Tibial nerve (tissue), 4 donors: Measurements from ENCODE around the gene GMPS. TPM values are rescaled to one million over a fixed set of nuclear protein-coding genes. Genes with fewer than 3 reads are reported as not detected.
"Not testable (repeated sequence)": the region's sequence is repeated elsewhere in the genome, so short reads cannot be mapped to it uniquely, and the experiment has no call there.

Experiments used
- DNase-seq, 2 donors: peaks; one replicate each; pipeline ENCODE4 v3.0.0-alpha.2; 2019; ENCODE audit warnings: low spot score in 2 of 2
- H3K27ac ChIP-seq, 4 donors: fragments of 200-600 bp; sonication (generic) in 3 of 4; one replicate each; pipeline ENCODE4 v1.5.1; 2017 to 2019; ENCODE audit warnings: mild to moderate bottlenecking in 1 of 4
- H3K27me3 ChIP-seq, 2 donors: fragments of 200-600 bp; sonication (generic) in 1 of 2; one replicate each; pipeline versions ENCODE4 v1.5.1 to v1.6.0; 2017 to 2019
- H3K36me3 ChIP-seq, 3 donors: fragments of 200-600 bp; sonication (generic); one replicate each; pipeline ENCODE4 v1.5.1; 2018 to 2019
- H3K4me1 ChIP-seq, 4 donors: fragments of 200-600 bp; sonication (generic) in 3 of 4; one replicate each; pipeline ENCODE4 v1.5.1; 2017 to 2019
- H3K4me3 ChIP-seq, 4 donors: fragments of 200-600 bp; sonication (generic) in 3 of 4; one replicate each; pipeline ENCODE4 v1.5.1; 2017 to 2019; ENCODE audit warnings: mild to moderate bottlenecking in 1 of 4, moderate library complexity in 1 of 4
- H3K9me3 ChIP-seq, 4 donors: fragments of 200-600 bp; sonication (generic) in 3 of 4; one replicate each; pipeline ENCODE4 v1.5.1; 2017 to 2019
- CTCF ChIP-seq, 5 experiments: fragments of 200-600 bp in 3 of 5; fragments of 450-650 bp in 2 of 5; sonication (generic) in 3 of 5; IDR thresholded peaks; one replicate each; pipeline ENCODE4 v1.5.1; 2016 to 2019; ENCODE audit warnings: antibody characterized with exemption in 5 of 5, mild to moderate bottlenecking in 3 of 5, moderate library complexity in 2 of 5
- EP300 ChIP-seq, 2 donors: sonication (generic); formaldehyde crosslinking; IDR thresholded peaks; one replicate each; pipeline ENCODE4 v1.6.1; 2017; ENCODE audit warnings: antibody characterized with exemption in 2 of 2, mild to moderate bottlenecking in 1 of 2
- POLR2A ChIP-seq, 2 donors: fragments of 450-650 bp; IDR thresholded peaks; one replicate each; pipeline ENCODE4 v1.6.1; 2017; ENCODE audit warnings: antibody characterized with exemption in 2 of 2, mild to moderate bottlenecking in 2 of 2, moderate library complexity in 2 of 2
- WGBS, 2 donors: methylation state at CpG; one replicate each; pipeline ENCODE4 v1.1.5; 2018; 5-methylcytosine and 5-hydroxymethylcytosine counted together
- total RNA-seq, 4 donors: library from RNA; depleted of rRNA; stranded (reverse); fragments of >200 nt; gene quantifications; one replicate each; pipeline ENCODE4 v1.1.0, GENCODE V29; 2016

The GMPS gene
- 10 to 100 TPM; 21.8 to 42.2 (median 32.8) TPM for total RNA-seq

- DNase-seq, result peak; percentile 78 to 86
- 0% methylated on average over 21 to 56 of the region's 83 CpGs for WGBS, 2 donors
- peak within 1 kb of the TSS; percentile 88 to 98 (median 94) for H3K4me3 ChIP-seq
- no peaks in the 10 kb centered on the region for H3K9me3 ChIP-seq
- H3K4me1 ChIP-seq, result peaks cover 0 to 36% (median 13%) of the 10 kb centered on the region in 4 donors
- H3K27me3 ChIP-seq, result no peaks in the 10 kb centered on the region
- TF ChIP-seq CTCF (IDR thresholded peaks at IDR 0.05) (peak; percentile 60 to 84 (median 74)), EP300 (IDR thresholded peaks at IDR 0.05) (peak in 1 of 2 donors; percentile 85), POLR2A (IDR thresholded peaks at IDR 0.05) (peak; percentile 67 to 82)
- peak within 1 kb of the TSS; percentile 94 to 97 (median 96) for H3K27ac ChIP-seq
- no peaks in the 10 kb centered on the region for H3K36me3 ChIP-seq
Measured at GRCh38 chr3:155870133-155870944, at the start of gene GMPS. Gene GMPS, plus strand, starts transcription at chr3:155870650. Its CDS starts 221 bp downstream, at chr3:155870871.

GRCh38 chr3:155828490-155829098 lies 41.9 kb upstream of the GMPS start:
- peaks cover 0 to 43% (median 8%) of the 10 kb centered on the region in 3 donors for H3K36me3 ChIP-seq
- H3K27me3 ChIP-seq, result not testable (repeated sequence)
- WGBS, 2 donors, result 96 to 97% methylated on average over 13 of the region's 13 CpGs

GRCh38 chr3:155835341-155836071 lies 34.9 kb upstream of the GMPS start:
- Histone ChIP-seq H3K4me3 (no peak overlapping the region), H3K27ac (no peak overlapping the region), H3K4me1 (no peaks in the 10 kb centered on the region), H3K36me3 (peaks cover 0 to 43% (median 9%) of the 10 kb centered on the region in 3 donors), H3K9me3 (no peaks in the 10 kb centered on the region), H3K27me3 (no peaks in the 10 kb centered on the region)
- 87 to 92% methylated on average over 9 of the region's 9 CpGs for WGBS, 2 donors
- DNase-seq, result no peak
- TF ChIP-seq EP300 (IDR thresholded peaks at IDR 0.05), result no peak
- TF ChIP-seq POLR2A (IDR thresholded peaks at IDR 0.05), result no peak
- TF ChIP-seq CTCF (IDR thresholded peaks at IDR 0.05), result no peak

More at GRCh38 chr3:155828490-155829098, 41.9 kb upstream of the GMPS start:
- H3K9me3 ChIP-seq, DNase-seq, H3K4me3 ChIP-seq, H3K27ac ChIP-seq, H3K4me1 ChIP-seq: not testable (repeated sequence)

- Histone ChIP-seq H3K4me1 (peaks cover 0 to 46% (median 6%) of the 10 kb centered on the region in 4 donors), H3K4me3 (no peak overlapping the region), H3K27ac (no peak overlapping the region), H3K9me3 (no peaks in the 10 kb centered on the region), H3K36me3 (peaks cover 0 to 43% (median 0%) of the 10 kb centered on the region in 3 donors), H3K27me3 (no peaks in the 10 kb centered on the region)
- DNase-seq, result no peak
- WGBS, 2 donors, result 55 to 66% methylated on average over 1 of the region's 1 CpG
- no peak for TF ChIP-seq CTCF (IDR thresholded peaks at IDR 0.05)
- TF ChIP-seq POLR2A (IDR thresholded peaks at IDR 0.05), result no peak
- TF ChIP-seq EP300 (IDR thresholded peaks at IDR 0.05), result no peak
Measured at GRCh38 chr3:155843569-155843968, 26.9 kb upstream of the GMPS start.

- Histone ChIP-seq H3K36me3 (peaks cover 0 to 34% (median 0%) of the 10 kb centered on the region in 3 donors), H3K9me3 (no peaks in the 10 kb centered on the region), H3K4me1 (peaks cover 2 to 72% (median 17%) of the 10 kb centered on the region in 4 donors), H3K4me3 (no peak overlapping the region), H3K27me3 (no peaks in the 10 kb centered on the region), H3K27ac (no peak overlapping the region)
- DNase-seq, result no peak
- WGBS, 2 donors, result 73 to 78% methylated on average over 3 of the region's 3 CpGs
- TF ChIP-seq POLR2A (IDR thresholded peaks at IDR 0.05) (no peak), EP300 (IDR thresholded peaks at IDR 0.05) (no peak), CTCF (IDR thresholded peaks at IDR 0.05) (no peak)
Measured at GRCh38 chr3:155846119-155846518, 24.3 kb upstream of the GMPS start.
